Measurements from ENCODE around the gene LOXL1. TPM values are rescaled to one million over a fixed set of nuclear protein-coding genes. Genes with fewer than 3 reads are reported as not detected.

LOXL1 gene
- polyA plus RNA-seq, 1 experiment: 92.9 TPM

DNA sequence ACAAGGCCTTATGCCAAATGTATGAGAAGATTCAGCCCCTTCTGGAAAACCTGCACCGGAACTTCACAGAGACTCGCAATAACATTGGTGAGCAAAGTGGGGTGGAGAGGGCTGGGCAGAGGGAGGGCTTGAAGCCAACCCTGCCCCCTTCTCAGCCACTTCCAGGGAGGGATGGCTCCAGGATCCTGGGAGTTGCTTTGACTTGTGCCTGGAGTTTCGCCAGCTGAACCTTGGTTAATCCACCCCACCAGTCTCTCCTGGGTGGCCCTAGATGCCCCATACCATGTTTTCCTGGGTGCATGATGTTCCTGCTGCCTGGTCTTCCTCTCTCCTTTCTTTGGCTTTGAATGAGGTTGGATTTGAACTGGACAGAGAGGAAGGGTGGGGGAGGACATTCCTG, 42.1 kb upstream of the LOXL1 start:
- Histone ChIP-seq H3K27me3 (ENCODE audit: control insufficient read depth, insufficient read depth, low read length) (peaks cover 21% of the 10 kb centered on the region), H3K4me3 (ENCODE audit: low read depth, low read length) (no peak overlapping the region), H3K36me3 (ENCODE audit: control insufficient read depth, insufficient read depth, low read length) (no peaks in the 10 kb centered on the region)
- TF ChIP-seq, protein P1, sequence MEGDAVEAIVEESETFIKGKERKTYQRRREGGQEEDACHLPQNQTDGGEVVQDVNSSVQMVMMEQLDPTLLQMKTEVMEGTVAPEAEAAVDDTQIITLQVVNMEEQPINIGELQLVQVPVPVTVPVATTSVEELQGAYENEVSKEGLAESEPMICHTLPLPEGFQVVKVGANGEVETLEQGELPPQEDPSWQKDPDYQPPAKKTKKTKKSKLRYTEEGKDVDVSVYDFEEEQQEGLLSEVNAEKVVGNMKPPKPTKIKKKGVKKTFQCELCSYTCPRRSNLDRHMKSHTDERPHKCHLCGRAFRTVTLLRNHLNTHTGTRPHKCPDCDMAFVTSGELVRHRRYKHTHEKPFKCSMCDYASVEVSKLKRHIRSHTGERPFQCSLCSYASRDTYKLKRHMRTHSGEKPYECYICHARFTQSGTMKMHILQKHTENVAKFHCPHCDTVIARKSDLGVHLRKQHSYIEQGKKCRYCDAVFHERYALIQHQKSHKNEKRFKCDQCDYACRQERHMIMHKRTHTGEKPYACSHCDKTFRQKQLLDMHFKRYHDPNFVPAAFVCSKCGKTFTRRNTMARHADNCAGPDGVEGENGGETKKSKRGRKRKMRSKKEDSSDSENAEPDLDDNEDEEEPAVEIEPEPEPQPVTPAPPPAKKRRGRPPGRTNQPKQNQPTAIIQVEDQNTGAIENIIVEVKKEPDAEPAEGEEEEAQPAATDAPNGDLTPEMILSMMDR (IDR thresholded peaks at IDR 0.05; ENCODE audit: insufficient read depth, low read depth, low read length): no peak
- no peak for DNase-seq (ENCODE audit: low read depth)
- CTCF ChIA-PET: interaction anchor here (1.5 to 3.0 kb wide), 2 partner anchors 12 to 13 kb away, joined by 5 to 9 read pairs; no protein-coding TSS in a partner anchor
- POLR2A ChIA-PET: no interaction called here

DNA sequence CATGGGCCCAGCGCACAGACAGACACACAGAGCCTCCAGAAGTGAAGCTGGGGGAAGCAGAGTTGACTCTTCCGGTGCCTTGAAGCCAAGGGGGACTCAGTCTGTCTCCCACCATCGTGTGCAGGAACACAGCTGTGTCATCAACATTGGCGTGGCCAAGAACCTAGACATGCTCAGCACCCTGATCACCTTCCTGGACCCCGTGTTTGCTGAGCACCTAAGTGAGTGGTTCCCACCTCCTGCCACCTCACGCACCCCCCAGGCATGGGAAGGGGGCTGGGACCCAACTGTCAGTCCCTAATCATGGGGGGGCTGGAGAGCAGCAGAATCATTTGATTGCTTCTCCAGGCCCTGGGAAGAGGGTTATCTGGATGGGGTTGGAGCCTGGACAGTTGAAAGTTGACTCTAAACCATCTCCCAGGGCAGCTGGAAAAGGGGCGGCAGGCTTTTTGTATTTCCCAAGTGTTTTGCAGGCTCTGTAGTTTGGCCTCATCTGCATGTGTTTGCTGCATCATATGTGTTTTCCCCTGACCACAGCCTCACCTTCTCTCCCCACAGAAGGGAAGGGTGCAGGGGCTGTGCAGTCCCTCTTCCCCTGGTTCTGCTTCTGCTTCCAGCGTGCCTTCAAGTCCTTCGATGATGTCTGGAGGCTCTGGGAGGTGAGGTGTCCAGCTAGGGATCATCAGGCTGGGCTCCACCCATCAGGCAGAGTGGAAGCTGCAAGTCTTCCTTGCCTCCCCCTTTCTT, 40.1 kb upstream of the LOXL1 start:
- POLR2A ChIA-PET: no interaction called here
- TF ChIP-seq, protein P1 (IDR thresholded peaks at IDR 0.05; ENCODE audit: insufficient read depth, low read depth, low read length): no peak
- Histone ChIP-seq H3K27me3 (ENCODE audit: control insufficient read depth, insufficient read depth, low read length) (peaks cover 24% of the 10 kb centered on the region), H3K36me3 (ENCODE audit: control insufficient read depth, insufficient read depth, low read length) (no peaks in the 10 kb centered on the region), H3K4me3 (ENCODE audit: low read depth, low read length) (no peak overlapping the region)
- CTCF ChIA-PET: interaction anchor here (0.9 to 3.0 kb wide), 3 partner anchors 11 to 13 kb away, joined by 3 to 9 read pairs (median 4); no protein-coding TSS in a partner anchor
- no peak for DNase-seq (ENCODE audit: low read depth)

DNA sequence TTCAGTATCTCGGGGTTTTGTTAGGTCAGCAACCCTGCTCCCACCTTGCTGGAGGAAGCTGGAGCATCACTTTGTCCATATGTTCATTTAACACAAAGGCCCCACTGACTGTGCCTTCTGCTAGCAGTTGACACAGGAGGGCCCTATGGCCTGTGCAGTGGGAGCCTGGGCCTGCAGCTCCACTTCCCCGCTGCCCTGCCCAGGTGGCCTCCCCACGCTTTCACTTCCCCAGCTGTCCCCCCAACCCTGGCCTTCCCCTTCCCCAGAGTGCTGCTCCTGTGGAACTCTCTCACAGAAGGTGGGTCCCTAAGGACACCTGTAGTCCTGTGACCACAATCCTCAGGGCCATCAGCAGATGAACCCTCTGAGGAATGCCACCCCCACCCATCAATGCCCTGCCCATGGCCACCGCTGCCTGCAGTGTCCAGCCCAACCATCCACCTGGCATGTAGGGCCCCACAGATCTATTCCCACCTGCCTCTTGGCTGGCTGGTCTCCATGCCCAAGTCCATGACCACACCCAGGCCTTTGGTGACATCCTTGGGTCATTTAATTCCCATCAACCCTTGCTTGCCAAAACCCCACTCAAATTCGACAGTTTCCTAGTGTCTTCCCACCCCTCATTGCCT, 39.4 kb upstream of the LOXL1 start:
- H3K36me3 ChIP-seq (ENCODE audit: control insufficient read depth, insufficient read depth, low read length): no peaks in the 10 kb centered on the region
- H3K27me3 ChIP-seq (ENCODE audit: control insufficient read depth, insufficient read depth, low read length): peaks cover 19% of the 10 kb centered on the region
- TF ChIP-seq, protein P1 (IDR thresholded peaks at IDR 0.05; ENCODE audit: insufficient read depth, low read depth, low read length): no peak
- ChIA-PET POLR2A (no interaction called here), CTCF (interaction anchor here (0.9 to 3.0 kb wide), 2 partner anchors 11 to 12 kb away, joined by 3 to 9 read pairs; no protein-coding TSS in a partner anchor)
- DNase-seq (ENCODE audit: low read depth): no peak
- H3K4me3 ChIP-seq (ENCODE audit: low read depth, low read length): no peak overlapping the region

DNA sequence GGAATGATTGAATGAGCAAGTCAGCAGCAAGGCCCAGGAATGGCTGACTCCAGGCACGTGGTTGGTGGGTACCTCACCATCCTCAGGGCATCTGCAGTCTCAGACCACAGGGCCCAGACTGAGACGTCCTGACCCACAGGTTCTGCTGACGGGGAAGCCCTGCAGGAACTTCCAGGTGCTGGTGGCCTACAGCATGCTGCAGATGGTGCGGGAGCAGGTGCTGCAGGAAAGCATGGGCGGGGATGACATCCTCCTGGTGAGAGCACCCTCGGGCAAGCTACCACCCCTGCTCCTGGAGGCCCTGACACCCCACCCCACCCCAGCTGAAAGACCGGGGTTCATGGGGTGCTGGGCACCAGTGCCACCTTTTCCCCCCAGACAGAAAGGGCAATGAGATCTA, 38.8 kb upstream of the LOXL1 start:
- DNase-seq (ENCODE audit: low read depth): no peak
- Histone ChIP-seq H3K27me3 (ENCODE audit: control insufficient read depth, insufficient read depth, low read length) (peaks cover 18% of the 10 kb centered on the region), H3K36me3 (ENCODE audit: control insufficient read depth, insufficient read depth, low read length) (no peaks in the 10 kb centered on the region), H3K4me3 (ENCODE audit: low read depth, low read length) (no peak overlapping the region)
- ChIA-PET POLR2A (no interaction called here), CTCF (interaction anchor here (1.1 to 2.6 kb wide), 2 partner anchors 10 to 20 kb away, joined by 4 to 15 read pairs; no protein-coding TSS in a partner anchor)
- TF ChIP-seq, protein P1 (IDR thresholded peaks at IDR 0.05; ENCODE audit: insufficient read depth, low read depth, low read length): no peak
